HG03565 (cell line): ENCODE results near the gene CASS4.
A peak's percentile ranks its signal among the peaks of the same experiment; 100 is the strongest.
"Not testable (repeated sequence)": the region's sequence is repeated elsewhere in the genome, so short reads cannot be mapped to it uniquely, and the experiment has no call there.

ENCODE experiments used
- ATAC-seq: cut with Tn5 transposase; IDR thresholded peaks from one replicate; pipeline ENCODE4 v1.9.1; 2021; ENCODE audit warnings: mild to moderate bottlenecking, moderate library complexity; ENCODE audit not compliant: unreplicated experiment

Gene CASS4

GRCh38 chr20:56391596-56392131, 20.4 kb upstream of the CASS4 start:
- ATAC-seq, result no peak

- ATAC-seq, result peak; percentile 91
Measured at GRCh38 chr20:56392132-56392880, 19.8 kb upstream of the CASS4 start, which contains the start of the genes AURKA and CSTF1. Gene AURKA (minus strand): TSS chr20:56392215. CDS start chr20:56388197, 4,018 bp downstream. Gene CSTF1 (plus strand): TSS chr20:56392645. CDS start chr20:56395553, 2,908 bp downstream.

DNA sequence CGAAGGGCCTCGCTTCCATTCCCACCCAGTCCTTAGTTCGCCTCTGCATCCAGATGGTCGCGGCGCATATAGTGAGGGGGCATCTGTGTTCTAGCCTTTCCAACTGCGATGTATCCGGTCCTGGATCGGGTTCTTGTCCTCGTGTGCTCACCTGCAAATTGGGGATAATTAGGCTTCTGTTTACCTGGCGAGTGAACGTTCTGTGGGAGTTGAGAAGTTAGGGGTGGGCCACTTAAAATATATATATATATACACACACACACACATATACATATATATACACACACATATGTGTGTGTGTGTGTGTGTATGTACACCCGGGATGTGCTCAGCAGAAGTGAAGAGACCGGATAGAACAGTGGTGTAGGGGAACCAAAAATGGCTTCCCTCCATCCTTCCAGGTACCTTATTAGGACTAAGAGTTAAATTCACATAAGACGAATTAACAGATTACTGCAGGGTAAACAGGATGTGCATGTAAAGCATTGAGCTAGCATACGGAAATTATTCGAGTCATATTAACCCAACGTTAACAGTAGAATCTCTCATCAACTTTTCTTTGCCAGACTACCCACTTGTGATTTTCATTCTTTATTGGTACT, 19.1 kb upstream of the CASS4 start:
- no peak for ATAC-seq

GRCh38 chr20:56393653-56394052, 18.4 kb upstream of the CASS4 start:
- ATAC-seq, result no peak

- ATAC-seq, result no peak
Measured at GRCh38 chr20:56395166-56395565, 16.9 kb upstream of the CASS4 start.

- peak; percentile 64 for ATAC-seq
Measured at GRCh38 chr20:56400001-56400640, 11.9 kb upstream of the CASS4 start.

GRCh38 chr20:56403465-56403864, 8.6 kb upstream of the CASS4 start:
- ATAC-seq, result no peak

DNA sequence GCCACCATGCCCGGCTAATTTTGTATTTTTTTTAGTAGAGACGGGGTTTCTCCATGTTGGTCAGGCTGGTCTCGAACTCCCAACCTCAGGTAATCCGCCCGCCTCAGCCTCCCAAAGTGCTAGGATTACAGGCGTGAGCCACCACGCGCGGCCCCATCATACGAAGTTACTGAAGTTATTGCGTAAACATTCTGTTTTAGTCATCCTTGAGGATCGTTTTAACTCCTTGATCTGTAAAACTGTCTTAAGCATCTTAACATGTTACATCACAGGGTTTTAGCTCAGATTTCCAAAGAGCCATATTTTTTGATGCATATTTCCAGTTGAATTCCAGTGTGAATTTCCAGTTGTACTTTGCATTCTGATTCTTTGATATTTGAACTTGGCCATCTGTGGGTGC, 6.7 kb upstream of the CASS4 start:
- ATAC-seq, result not testable (repeated sequence)

GRCh38 chr20:56406910-56407309, 5.2 kb upstream of the CASS4 start:
- ATAC-seq, result no peak

GRCh38 chr20:56409521-56409920, 2.5 kb upstream of the CASS4 start:
- ATAC-seq, result no peak

- no peak for ATAC-seq
Measured at GRCh38 chr20:56409956-56410355, 2.1 kb upstream of the CASS4 start.

DNA sequence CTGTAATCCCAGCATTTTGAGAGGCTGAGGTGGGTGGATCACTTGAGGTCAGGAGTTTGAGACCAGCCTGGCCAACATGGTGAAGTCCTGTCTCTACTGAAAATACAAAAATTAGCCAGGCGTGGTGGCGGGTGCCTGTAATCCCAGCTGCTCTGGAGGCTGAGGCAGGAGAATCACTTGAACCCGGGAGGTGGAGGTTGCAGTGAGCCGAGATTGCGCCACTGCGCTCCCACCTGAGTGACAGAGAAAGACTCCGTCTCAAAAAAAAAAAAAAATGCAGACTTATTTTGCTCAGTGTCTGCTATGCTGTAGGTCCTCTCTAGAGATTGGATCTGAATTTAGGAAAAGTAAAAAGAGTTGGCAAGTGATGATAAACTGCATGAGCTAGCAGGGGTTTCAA, 773 bp upstream of the CASS4 start:
- ATAC-seq, result not testable (repeated sequence)

DNA sequence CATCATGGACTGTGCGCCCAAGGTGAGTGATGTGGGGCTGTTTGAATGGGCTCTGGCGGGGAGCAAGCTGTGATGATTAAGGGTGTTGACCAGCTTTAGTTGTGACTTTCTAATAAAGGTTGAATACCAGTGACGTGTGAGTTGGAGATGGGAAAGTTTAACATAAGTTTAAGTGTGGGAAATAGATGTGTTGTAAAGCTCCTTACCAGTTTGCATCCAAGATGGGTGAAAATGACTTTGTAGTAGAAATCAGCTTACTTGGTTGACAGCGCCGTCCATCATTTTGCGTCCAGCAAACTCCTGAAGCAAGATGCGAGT, 372 bp downstream of the CASS4 start:
- no peak for ATAC-seq

- ATAC-seq, result no peak
Measured at GRCh38 chr20:56412949-56413348, 889 bp downstream of the CASS4 start.

DNA sequence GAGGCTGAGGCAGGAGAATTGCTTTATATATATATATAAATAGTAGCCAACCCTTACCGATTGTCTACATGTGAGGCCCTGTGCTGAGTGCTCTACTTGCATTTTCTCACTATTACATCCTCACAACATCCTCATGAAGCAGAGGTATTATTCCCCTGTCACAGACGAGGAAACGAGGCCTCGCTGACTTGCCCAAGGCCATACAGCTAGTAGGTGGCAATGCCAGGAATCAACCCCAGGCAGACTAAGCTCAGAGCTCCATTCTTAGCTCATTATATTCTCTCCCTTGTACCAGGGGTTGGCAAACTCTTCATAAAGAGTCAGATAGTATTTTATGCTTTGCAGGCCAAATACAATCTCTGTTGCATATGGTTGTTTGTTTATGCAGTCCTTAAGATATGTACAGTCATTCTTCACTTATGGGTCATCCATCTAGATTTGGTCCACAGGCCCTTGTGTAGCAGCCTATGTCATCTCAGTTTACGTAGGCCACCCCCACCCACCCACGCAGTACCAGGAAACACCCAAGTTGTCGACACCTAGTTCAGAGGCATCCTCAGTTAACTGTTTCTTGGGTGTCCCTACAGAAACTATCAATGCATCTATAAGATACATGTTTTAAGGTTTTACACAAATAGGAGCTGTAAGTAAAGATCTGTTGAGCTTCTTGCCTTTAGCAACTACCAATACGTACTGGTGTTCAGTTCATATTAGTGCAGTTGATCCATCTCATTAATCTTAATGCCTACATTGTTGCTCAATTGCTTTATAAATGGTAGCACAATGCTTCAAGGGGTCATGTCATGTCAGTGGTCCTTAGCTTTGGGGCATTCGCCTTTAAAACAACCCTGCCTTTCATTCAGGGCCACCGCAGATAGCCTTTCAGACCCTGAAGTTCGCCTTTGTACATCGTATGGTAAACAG, 3.0 kb downstream of the CASS4 start:
- no peak for ATAC-seq

- ATAC-seq, result no peak
Measured at GRCh38 chr20:56417402-56417801, 5.3 kb downstream of the CASS4 start.

DNA sequence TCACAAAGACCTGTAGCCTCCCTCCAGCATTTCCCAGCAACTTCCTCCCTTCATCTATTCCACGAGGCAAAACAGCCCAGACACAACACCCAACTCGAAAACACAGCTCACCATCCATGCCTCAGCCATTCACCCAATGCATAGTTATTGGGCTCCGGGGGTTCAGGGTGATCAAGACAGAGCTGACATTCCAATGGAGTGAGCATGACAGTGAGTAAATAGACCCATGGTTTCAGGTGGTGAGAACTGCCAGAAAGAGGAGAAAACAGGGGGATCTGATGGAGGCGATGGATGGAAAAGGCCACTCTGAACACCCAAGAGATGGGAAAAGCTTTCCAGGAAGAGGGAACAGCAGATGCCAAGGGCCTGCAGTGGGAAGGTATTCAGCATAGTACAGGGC, 5.9 kb downstream of the CASS4 start:
- ATAC-seq, result no peak

GRCh38 chr20:56418385-56418861, 6.4 kb downstream of the CASS4 start:
- ATAC-seq, result no peak

DNA sequence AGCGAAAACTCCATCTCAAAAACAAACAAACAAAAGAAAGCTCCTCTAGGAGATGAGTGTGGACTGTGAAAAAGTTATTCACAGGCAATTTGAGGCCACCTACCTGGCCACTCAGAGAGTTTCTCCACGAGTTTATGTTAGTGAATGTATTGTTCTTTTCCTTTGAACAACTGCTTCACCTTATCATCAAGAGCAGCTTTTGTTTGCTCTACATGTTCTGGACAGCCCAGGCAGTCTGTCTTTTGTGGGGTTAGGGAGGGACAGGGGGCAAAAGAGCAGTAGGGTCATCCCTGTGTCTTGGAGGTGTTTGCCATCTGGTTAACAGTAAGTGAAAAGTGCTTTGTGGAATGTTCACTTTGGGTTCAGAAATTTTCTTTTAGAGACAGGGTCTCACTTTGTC, 8.0 kb downstream of the CASS4 start:
- no peak for ATAC-seq

- no peak for ATAC-seq
Measured at GRCh38 chr20:56420940-56421688, 9.1 kb downstream of the CASS4 start.
